Testis (tissue), 2 donors: ENCODE measurements around the gene ZNF552.

Experiments used
- POLR2A ChIP-seq: fragments of 450-650 bp; IDR thresholded peaks from one replicate; pipeline ENCODE4 v1.6.1; 2017; ENCODE audit warnings: antibody characterized with exemption, mild to moderate bottlenecking, moderate library complexity
- TF ChIP-seq, protein P1 (sequence below), 3 experiments: fragments of 450-650 bp in 2 of 3; fragments of 200-600 bp in 1 of 3; sonication (generic) in 1 of 3; IDR thresholded peaks; one replicate each; pipeline ENCODE4 v1.5.1; 2016 to 2019; ENCODE audit warnings: antibody characterized with exemption in 3 of 3, mild to moderate bottlenecking in 2 of 3, moderate library complexity in 1 of 3

DNA sequence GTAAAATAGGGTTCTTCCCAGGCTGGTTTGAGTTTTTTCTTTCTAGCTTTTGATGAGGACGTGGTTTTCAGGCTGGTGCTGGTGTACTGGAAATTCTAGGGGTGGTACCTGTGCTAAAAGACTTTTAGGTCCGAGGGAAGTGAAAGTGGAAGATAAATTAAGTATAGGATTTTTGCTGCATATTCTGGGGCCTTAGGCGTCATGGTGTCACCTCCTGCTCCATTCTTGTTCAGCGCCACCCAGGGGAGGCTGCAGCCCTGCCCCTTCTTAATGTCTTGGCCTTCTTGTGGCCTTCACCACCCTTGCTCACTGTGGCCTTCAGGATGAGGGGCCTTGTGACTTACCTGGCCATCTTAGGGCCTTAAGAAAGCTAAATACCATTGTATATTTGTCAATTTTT is 12.4 kb downstream of the ZNF552 start:
- TF ChIP-seq, protein P1, sequence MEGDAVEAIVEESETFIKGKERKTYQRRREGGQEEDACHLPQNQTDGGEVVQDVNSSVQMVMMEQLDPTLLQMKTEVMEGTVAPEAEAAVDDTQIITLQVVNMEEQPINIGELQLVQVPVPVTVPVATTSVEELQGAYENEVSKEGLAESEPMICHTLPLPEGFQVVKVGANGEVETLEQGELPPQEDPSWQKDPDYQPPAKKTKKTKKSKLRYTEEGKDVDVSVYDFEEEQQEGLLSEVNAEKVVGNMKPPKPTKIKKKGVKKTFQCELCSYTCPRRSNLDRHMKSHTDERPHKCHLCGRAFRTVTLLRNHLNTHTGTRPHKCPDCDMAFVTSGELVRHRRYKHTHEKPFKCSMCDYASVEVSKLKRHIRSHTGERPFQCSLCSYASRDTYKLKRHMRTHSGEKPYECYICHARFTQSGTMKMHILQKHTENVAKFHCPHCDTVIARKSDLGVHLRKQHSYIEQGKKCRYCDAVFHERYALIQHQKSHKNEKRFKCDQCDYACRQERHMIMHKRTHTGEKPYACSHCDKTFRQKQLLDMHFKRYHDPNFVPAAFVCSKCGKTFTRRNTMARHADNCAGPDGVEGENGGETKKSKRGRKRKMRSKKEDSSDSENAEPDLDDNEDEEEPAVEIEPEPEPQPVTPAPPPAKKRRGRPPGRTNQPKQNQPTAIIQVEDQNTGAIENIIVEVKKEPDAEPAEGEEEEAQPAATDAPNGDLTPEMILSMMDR (IDR thresholded peaks at IDR 0.05) = no peak
- TF ChIP-seq POLR2A = no peak
